UCSD-AML1 (cell line): Measurements from ENCODE around the gene SRRM1.
A peak's percentile ranks its signal among the peaks of the same experiment; 100 is the strongest.
"Not testable (repeated sequence)": the region's sequence is repeated elsewhere in the genome, so short reads cannot be mapped to it uniquely, and the experiment has no call there.

ENCODE experiments used
- DNase-seq: peaks from one replicate; lab custom pipeline; 2025; ENCODE audit not compliant: unreplicated experiment; lab: John Stamatoyannopoulos, UW

Gene SRRM1

DNA sequence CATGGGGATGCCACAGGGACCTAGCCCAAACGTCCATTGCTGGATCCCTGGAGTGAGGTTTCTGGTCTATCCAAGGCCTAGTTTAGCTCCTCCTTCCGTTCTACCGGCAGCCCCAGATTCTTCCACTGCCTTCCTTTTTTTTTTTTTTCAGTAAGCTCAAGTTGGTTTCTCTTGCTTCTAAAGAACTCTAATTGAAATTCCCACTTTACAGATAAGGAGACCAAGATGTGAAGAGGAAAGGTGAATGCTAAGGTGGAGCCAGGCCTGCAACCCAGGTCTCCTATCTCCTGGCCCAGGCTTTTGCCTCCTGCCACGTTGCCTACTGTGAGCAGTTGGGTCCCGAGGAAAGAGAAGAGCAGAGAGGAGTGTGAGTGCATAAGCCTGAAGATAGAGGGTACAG, 70.6 kb downstream of the SRRM1 start:
- no peak for DNase-seq

DNA sequence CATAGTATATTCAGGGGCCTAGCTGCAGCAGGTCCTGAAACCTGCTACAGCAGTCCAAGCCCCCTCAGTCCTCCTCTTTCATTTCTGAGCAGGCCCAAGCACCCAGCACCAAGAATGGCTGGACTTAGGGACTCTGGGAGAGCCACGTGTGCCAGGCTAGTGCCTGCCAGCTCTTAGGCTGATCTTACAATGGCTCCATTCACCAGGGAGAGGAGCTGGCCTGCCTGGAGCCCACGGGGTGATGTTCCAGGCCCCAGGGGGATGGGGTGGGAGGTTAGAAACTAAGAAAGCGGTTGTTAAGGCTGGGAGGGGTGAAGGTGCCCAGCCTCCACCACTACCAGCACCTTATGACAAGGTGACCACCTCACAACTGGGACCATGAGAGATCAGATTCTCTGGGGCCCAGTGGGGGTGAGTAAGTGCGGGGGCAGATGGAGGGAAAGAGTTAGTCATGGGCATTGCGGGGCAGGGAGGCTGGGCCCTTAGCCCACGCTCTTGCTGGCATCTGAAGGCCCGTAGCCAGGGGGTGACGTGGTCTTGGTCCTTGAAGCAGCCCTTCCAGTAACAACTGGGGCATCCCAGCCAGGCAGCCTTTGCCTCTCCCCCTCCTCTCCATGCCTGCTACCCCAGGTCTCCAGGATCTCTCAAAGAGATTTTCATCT, 71.9 kb downstream of the SRRM1 start:
- no peak for DNase-seq

DNA sequence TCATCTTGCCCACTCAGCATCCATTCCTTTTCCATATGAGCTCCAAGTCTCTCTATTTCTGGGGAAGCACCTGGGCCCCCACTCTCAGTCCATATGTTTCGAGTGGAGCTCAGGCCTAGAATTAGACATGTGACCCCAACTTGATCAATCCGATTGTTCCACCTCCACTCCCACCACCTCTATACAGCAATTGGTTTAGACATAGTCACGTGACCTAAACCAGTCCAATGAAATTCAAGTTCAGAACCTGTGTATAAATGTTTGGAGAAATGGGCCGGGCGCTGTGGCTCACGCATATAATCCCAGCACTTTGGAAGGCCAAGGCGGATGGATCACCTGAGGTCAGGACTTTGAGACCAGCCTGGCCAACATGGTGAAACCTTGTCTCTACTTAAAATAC, 72.6 kb downstream of the SRRM1 start:
- no peak for DNase-seq

DNA sequence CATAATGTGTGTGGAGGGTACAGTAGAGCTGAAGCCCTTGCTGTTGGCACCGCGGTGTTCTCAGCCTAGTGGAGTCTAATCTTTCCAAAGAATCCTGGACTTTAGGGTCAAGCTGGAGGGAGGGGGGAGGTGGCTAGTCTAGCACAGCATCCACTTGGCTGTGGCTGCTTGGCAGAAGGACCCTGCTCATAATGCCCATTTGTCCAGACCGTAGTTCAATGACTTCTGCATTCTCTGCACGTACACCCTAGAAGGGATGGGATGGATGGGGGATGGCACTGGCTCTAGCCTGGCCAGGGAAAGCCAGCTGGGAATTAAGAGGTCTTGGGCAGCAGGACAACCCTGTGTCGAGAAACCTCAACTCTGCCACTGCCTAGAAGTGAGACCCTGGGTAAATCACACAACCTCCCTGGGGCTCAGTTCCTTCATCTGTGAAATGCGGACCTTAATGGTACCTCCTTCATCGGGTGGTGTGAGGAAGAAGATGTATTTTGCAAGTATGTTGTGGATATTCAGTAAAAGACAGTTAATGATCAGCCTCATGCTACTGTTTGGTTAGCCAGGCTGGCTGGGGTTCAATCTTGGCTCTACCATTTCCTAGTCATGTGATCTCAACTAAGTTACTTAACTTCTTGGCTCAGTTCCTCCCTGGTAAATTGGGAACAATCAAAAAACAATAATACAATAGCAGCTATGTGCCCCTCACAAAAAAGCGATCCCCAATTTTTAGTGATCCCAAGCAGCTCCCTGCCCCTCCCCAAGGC, 75.0 kb downstream of the SRRM1 start:
- no peak for DNase-seq

DNA sequence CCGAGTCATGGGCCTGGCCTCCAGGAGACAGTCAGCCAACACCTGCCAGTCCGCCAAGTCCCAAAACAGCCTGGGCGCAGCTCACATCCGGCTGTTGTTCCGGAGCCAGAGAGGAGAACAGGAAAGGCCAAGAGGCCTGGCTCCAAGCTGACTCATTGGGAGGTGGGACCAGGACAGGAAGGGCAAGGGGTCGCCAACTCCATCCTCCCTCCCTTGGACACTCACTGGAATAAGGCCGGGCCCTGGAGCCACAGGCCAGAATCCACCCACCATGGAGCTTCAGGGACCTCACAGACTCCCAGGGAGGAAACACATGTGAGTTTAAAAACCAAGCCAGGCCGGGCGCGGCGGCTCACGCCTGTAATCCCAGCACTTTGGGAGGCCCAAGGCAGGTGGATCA, 77.0 kb downstream of the SRRM1 start:
- DNase-seq = peak; percentile 79

DNA sequence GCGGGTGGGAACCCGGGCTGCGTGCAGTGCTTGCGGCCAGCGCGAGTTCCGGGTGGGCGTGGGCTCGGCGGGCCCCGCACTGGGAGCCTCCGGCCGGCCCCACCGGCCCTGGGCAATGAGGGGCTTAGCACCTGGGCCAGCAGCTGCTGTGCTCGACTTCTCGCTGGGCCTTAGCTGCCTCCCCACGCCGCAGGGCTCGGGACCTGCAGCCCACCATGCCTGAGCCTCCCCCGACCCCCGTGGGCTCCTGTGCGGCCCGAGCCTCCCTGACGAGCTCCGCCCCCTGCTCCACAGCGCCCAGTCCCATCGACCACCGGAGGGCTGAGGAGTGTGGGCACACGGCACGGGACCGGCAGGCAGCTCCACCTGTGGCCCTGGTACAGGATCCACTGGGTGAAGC, 78.4 kb downstream of the SRRM1 start:
- no peak for DNase-seq

DNA sequence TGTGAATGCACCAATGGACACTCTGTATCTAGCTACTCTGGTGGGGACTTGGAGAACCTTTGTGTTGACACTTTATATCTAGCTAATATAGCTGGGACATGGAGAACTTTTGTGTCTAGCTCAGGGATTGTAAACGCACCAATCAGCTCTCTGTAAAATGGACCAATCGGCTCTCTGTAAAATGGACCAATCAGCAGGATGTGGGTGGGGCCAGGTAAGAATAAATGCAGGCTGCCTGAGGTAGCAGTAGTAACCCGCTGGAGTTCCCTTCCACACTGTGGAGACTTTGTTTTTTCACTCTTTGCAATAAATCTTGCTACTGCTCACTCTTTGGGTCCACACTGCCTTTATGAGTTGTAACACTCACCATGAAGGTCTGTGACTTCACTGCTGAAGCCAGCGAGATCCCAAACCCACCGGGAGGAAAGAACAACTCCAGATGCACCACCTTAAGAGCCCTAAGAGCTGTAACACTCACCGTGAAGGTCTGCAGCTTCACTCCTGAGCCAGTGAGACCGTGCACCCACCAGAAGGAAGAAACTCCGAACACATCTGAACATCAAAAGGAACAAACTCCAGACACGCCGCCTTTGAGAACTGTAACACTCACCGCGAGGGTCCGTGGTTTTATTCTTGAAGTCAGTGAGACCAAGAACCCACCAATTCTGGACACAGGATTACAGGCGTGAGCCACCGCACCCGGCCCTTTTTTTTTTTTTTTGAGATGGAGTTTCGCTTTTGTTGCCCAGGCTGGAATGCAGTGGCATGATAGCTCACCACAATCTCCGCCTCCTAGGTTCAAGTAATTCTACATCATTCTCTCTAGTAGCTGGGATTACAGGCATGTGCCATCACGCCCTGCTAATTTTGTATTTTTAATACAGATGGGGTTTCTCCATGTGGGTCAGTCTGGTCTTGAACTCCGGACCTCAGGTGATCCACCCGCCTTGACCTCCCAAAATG, 79.3 kb downstream of the SRRM1 start:
- DNase-seq = not testable (repeated sequence)
